ENCODE data around the gene KIF25.
"Not testable (repeated sequence)": the region's sequence is repeated elsewhere in the genome, so short reads cannot be mapped to it uniquely, and the experiment has no call there.

Gene KIF25

GRCh38 chr6:167996424-167997199 lies 859 bp upstream of the KIF25 start:
- H3K27ac ChIP-seq, result no peak overlapping the region
- no peak for TF ChIP-seq CTCF (conservative IDR thresholded peaks at IDR 0.05)

- no peak overlapping the region for H3K27ac ChIP-seq
- TF ChIP-seq CTCF (conservative IDR thresholded peaks at IDR 0.05), result no peak
Measured at GRCh38 chr6:167998215-167998614, 744 bp downstream of the KIF25 start.

DNA sequence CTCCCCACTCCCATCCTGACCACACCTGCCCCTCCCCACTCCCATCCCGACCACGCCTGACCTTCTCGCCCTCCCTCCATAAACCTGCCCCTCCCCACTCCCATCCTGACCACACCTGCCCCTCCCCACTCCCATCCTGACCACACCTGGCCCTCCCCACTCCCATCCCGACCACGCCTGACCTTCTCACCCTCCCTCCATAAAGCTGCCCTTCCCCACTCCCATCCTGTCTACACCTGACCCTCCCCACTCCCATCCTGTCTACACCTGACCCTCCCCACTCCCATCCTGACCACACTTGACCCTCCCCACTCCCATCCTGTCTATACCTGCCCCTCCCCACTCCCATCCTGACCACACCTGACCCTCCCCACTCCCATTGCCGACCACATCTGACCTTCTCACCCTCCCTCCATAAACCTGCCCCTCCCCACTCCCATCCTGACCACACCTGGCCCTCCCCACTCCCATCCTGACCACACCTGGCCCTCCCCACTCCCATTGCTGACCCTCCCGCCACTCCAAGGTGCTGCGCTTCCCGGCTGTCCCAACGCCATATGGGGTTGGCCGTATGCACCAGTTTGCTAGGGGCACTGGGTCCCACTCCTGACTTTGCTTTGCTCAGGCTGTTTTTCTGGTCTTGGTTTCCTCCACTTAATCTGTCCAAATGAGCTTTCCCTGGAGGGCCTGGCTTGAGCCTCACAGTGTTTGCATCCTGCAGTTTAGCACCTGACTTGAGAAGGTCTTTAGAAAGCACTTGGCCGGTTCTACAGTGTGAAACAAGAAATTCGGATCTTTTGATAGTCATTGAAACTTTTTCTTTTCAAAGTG lies 2.9 kb downstream of the KIF25 start:
- TF ChIP-seq CTCF (conservative IDR thresholded peaks at IDR 0.05), result no peak
- H3K27ac ChIP-seq, result no peak overlapping the region

GRCh38 chr6:168001029-168001332 lies 3.5 kb downstream of the KIF25 start:
- TF ChIP-seq CTCF (conservative IDR thresholded peaks at IDR 0.05), result no peak
- H3K27ac ChIP-seq, result no peak overlapping the region

DNA sequence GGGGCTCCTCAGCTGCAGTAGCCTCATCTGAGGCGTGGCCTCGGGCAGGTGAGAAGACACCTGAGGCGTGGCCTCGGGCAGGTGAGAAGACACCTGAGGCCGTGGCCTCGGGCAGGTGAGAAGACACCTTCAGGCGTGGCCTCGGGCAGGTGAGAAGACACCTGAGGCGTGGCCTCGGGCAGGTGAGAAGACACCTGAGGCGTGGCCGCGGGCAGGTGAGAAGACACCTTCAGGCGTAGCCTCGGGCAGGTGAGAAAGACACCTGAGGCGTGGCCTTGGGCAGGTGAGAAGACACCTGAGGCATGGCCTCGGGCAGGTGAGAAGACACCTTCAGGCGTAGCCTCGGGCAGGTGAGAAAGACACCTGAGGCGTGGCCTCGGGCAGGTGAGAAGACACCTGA lies 4.0 kb downstream of the KIF25 start:
- not testable (repeated sequence) for H3K27ac ChIP-seq

DNA sequence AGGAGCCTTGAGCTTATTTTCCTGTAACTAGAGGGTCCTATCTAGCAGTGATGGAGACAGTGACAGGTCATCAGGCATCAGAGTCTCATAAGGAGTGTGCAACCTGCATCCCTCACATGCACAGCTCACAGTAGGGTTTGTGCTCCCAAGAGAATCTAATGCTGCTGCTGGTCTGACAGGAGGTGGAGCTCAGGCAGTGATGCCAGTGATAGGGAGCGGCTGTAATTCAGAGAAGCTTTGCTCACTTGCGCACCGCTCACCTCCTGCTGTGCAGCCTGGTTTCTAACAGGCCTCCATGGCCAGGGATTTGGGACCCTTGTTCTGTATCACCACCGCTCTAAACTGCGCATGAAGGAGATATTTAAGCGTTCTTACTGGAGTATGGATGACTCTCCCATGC lies 5.3 kb downstream of the KIF25 start:
- no peak for TF ChIP-seq CTCF (conservative IDR thresholded peaks at IDR 0.05)
- no peak overlapping the region for H3K27ac ChIP-seq

DNA sequence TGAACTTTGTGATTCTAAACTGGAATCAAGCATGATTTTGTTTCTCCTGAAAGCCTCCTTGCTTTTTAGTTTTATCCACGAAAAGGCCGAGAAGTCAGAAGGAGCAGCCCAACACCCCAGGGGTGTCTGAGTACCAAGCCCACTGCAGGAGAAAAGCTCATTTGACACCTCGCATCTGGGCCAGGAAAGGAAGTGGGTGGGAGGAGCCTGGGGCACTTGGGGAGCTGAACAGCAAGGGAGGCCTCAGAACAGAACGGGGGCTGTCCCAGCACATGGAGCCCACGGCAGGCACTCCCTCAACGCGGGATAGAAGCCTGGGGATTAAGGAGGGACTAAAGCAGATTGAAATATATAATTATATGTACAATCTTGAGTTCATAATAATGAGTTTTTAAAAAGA lies 6.6 kb downstream of the KIF25 start:
- TF ChIP-seq CTCF (conservative IDR thresholded peaks at IDR 0.05), result no peak
- H3K27ac ChIP-seq, result no peak overlapping the region

DNA sequence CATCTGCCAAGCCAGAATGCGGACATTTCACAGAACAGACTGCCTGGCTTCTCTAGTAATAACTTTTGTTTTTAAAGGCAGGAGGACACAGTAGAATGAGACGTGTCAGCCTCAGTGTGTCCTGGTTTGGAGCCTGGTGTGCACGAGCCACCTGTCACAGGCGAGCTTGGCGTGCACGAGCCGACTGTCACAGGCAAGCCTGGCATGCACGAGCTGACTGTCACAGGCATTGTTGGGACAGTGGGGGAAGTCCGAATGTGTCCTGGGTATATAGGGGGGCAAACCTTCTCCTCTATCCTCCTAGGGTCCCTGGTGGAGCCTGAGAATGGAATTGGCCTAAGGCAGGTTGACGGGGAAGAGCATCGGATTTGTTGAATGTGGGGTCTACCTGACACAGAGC lies 7.5 kb downstream of the KIF25 start:
- H3K27ac ChIP-seq, result no peak overlapping the region
- no peak for TF ChIP-seq CTCF (conservative IDR thresholded peaks at IDR 0.05)

Data from VCaP (cell line).